K562 (cell line): Measurements from ENCODE around the gene NYAP1. TPM values are rescaled to one million over a fixed set of nuclear protein-coding genes. Genes with fewer than 3 reads are reported as not detected.

Source experiments
- ATF3 ChIP-seq, 2 experiments: fragments of 450-650 bp in 1 of 2; sonication (generic) in 1 of 2; formaldehyde crosslinking in 1 of 2; IDR thresholded peaks in 1 of 2; conservative IDR thresholded peaks in 1 of 2; 2 replicates each; pipeline versions ENCODE4 v1.6.1 to v1.8.1; 2016 to 2023; ENCODE audit warnings: mild to moderate bottlenecking in 2 of 2, moderate library complexity in 2 of 2, inconsistent platforms in 1 of 2, missing genetic modification reagents in 1 of 2
- BMI1 ChIP-seq: fragments of 150-350 bp; IDR thresholded peaks from 2 replicates; pipeline ENCODE4 v1.6.1; 2014; ENCODE audit warnings: low read length
- CBFA2T3 ChIP-seq: fragments of 450-650 bp; IDR thresholded peaks from 2 replicates; pipeline ENCODE4 v1.6.1; 2017
- CSDE1 ChIP-seq, 2 experiments: fragments of 450-650 bp; IDR thresholded peaks; 2 replicates each; pipeline ENCODE4 v1.6.1; 2016; ENCODE audit warnings: mild to moderate bottlenecking in 1 of 2
- EWSR1 ChIP-seq: fragments of 450-650 bp; IDR thresholded peaks from 2 replicates; pipeline ENCODE4 v1.6.1; 2018; ENCODE audit warnings: borderline replicate concordance, mild to moderate bottlenecking, low read depth, moderate library complexity; ENCODE audit not compliant: partially characterized antibody
- HCFC1 ChIP-seq: IDR thresholded peaks from 2 replicates; pipeline ENCODE4 v1.6.1; 2012; ENCODE audit warnings: low read depth, low read length, improper control_type of control experiment
- MED1 ChIP-seq: sonication (generic); formaldehyde crosslinking; IDR thresholded peaks from 2 replicates; pipeline ENCODE4 v1.8.1; 2023; ENCODE audit warnings: missing genetic modification reagents, borderline replicate concordance
- MLX ChIP-seq, 2 experiments: fragments of 450-650 bp in 1 of 2; sonication (generic) in 1 of 2; formaldehyde crosslinking; conservative IDR thresholded peaks; 2 replicates each; pipeline versions ENCODE4 v1.4.0 to v1.8.1; 2020 to 2022; ENCODE audit warnings: mild to moderate bottlenecking in 1 of 2, missing genetic modification reagents in 1 of 2
- NFE2 ChIP-seq: IDR thresholded peaks from 2 replicates; pipeline ENCODE4 v1.6.1; 2014; ENCODE audit warnings: antibody characterized with exemption, low read depth
- NUFIP1 ChIP-seq: fragments of 450-650 bp; IDR thresholded peaks from 2 replicates; pipeline ENCODE4 v1.6.1; 2018; ENCODE audit not compliant: partially characterized antibody
- RBM14 ChIP-seq: fragments of 200-400 bp; formaldehyde crosslinking; IDR thresholded peaks from 2 replicates; pipeline ENCODE4 v1.6.1; 2018; ENCODE audit warnings: low read depth, mild to moderate bottlenecking, low read length, moderate library complexity, borderline replicate concordance; ENCODE audit not compliant: insufficient read depth
- SAFB ChIP-seq: fragments of 200-400 bp; formaldehyde crosslinking; IDR thresholded peaks from 2 replicates; pipeline ENCODE4 v1.6.1; 2017; ENCODE audit warnings: low read depth, low read length, borderline replicate concordance
- SMARCC2 ChIP-seq: fragments of 450-650 bp; IDR thresholded peaks from 2 replicates; pipeline ENCODE4 v1.6.1; 2017; ENCODE audit warnings: antibody characterized with exemption, moderate library complexity, mild to moderate bottlenecking, low read depth
- SNIP1 ChIP-seq: fragments of 450-650 bp; IDR thresholded peaks from 2 replicates; pipeline ENCODE4 v1.7.1; 2017; ENCODE audit warnings: low read depth, mild to moderate bottlenecking
- SP1 ChIP-seq: sonication (generic); formaldehyde crosslinking; IDR thresholded peaks from 2 replicates; pipeline ENCODE4 v1.8.1; 2022; ENCODE audit warnings: mild to moderate bottlenecking, missing genetic modification reagents
- SPI1 ChIP-seq: IDR thresholded peaks from 2 replicates; pipeline ENCODE4 v1.6.1; 2011; ENCODE audit warnings: low read depth, low read length, control low read depth, borderline replicate concordance
- TBP ChIP-seq: optimal IDR thresholded peaks from 2 replicates; pipeline ENCODE3; 2011; ENCODE audit warnings: low read depth, low read length, improper control_type of control experiment
- TRIM24 ChIP-seq, 2 experiments: fragments of 450-650 bp; IDR thresholded peaks; 2 replicates each; pipeline ENCODE4 v1.6.1; 2016
- ZBTB11 ChIP-seq, 3 experiments: fragments of 200-800 bp in 1 of 3; fragments of 250-450 bp in 1 of 3; fragments of 450-650 bp in 1 of 3; sonication (Bioruptor Pico) in 1 of 3; sonication (Bioruptor generic) in 1 of 3; formaldehyde crosslinking in 1 of 3; IDR thresholded peaks; 2 replicates each; pipeline versions ENCODE4 v1.6.1 to v1.8.0; 2016 to 2022; ENCODE audit warnings: mild to moderate bottlenecking in 2 of 3, missing genetic modification characterization in 2 of 3, missing compliant biosample characterization in 1 of 3, moderate library complexity in 1 of 3
- ZNF174 ChIP-seq: fragments of 250-450 bp; sonication (Bioruptor Pico); IDR thresholded peaks from 2 replicates; pipeline ENCODE4 v1.4.0; 2020; ENCODE audit warnings: mild to moderate bottlenecking
- ZNF280B ChIP-seq: fragments of 250-450 bp; sonication (Bioruptor Pico); IDR thresholded peaks from 2 replicates; pipeline ENCODE4 v1.5.1; 2021; ENCODE audit warnings: mild to moderate bottlenecking
- polyA plus RNA-seq, 8 experiments: library from polyadenylated mRNA; depleted of rRNA in 4 of 8; stranded (reverse) in 5 of 8; unstranded in 3 of 8; fragments of >200 nt; fragmentation: Nextera tagmentation in 2 of 8; fragmentation: Illumina TruSeq in 1 of 8; extraction: Ambion mirVana in 2 of 8; extraction: Trizol in 1 of 8; gene quantifications; 2 replicates each; pipeline versions ENCODE4 v1.2.1 to v1.2.3, GENCODE V29; 2011 to 2014; ENCODE audit warnings: inconsistent platforms in 1 of 8, missing spikeins in 1 of 8
- total RNA-seq, 7 experiments: library from RNA; depleted of rRNA in 6 of 7; stranded (reverse); fragments of >200 nt in 6 of 7; fragmentation: Illumina TruSeq in 2 of 7; extraction: Trizol in 2 of 7; gene quantifications; 2 replicates each; pipeline versions ENCODE4 v1.2.1 to v1.2.3, GENCODE V29; 2011 to 2021; ENCODE audit warnings: low replicate concordance in 1 of 7

The NYAP1 gene
- total and polyA plus RNA-seq, 9 of the 15 experiments (the other 6 are each of a cell fraction or from before 2014, with no cell fraction given): 0.11 to 0.88 (median 0.22) TPM; not detected in 2

- TF ChIP-seq TBP: peak; percentile 23
- TF ChIP-seq SMARCC2: no peak
- TF ChIP-seq ZNF174 (CRISPR knock-in tag): no peak
- TF ChIP-seq SPI1: no peak
- TF ChIP-seq ATF3 (IDR thresholded peaks at IDR 0.05): no peak
- peak; percentile 64; the same call in 1 of the 2 replicates for TF ChIP-seq ATF3 (CRISPR knock-in tag; conservative IDR thresholded peaks at IDR 0.05)
- TF ChIP-seq TRIM24 (IDR thresholded peaks at IDR 0.05): no peak
- TF ChIP-seq ZNF280B: no peak
- no peak for TF ChIP-seq NUFIP1
- TF ChIP-seq SP1 (CRISPR knock-in tag): no peak
- no peak for TF ChIP-seq EWSR1
- TF ChIP-seq HCFC1: no peak
- TF ChIP-seq CBFA2T3: no peak
- TF ChIP-seq SAFB: no peak
- no peak for TF ChIP-seq MED1
- no peak for TF ChIP-seq MLX (CRISPR knock-in tag; conservative IDR thresholded peaks at IDR 0.05)
- TF ChIP-seq SNIP1: no peak
- peak in 1 of 2 experiments; percentile 99; a peak in 2 of 4 replicates for TF ChIP-seq CSDE1 (IDR thresholded peaks at IDR 0.05)
- peak; percentile 99 for TF ChIP-seq BMI1
- no peak for TF ChIP-seq ZBTB11 (CRISPR knock-in tag; IDR thresholded peaks at IDR 0.05)
- TF ChIP-seq RBM14: no peak
- TF ChIP-seq NFE2: peak; percentile 23; the same call in 1 of the 2 replicates
Observed at GRCh38 chr7:100506356-100506923, 22.7 kb downstream of the NYAP1 start (continued).
